Fibroblast of lung (primary cell): ENCODE data around the gene CCNDBP1. TPM values are rescaled to one million over a fixed set of nuclear protein-coding genes. Genes with fewer than 3 reads are reported as not detected.
"Not testable (repeated sequence)": the region's sequence is repeated elsewhere in the genome, so short reads cannot be mapped to it uniquely, and the experiment has no call there.

Source experiments
- DNase-seq, 2 donors: peaks; one replicate each; pipeline versions ENCODE4 v3.0.0 to v3.0.0-alpha.2; 2010; ENCODE audit warnings: low read depth in 2 of 2
- H2AFZ ChIP-seq: 2 replicates; pipeline ENCODE4 v1.5.1; 2012; ENCODE audit warnings: low read length, control low read depth, inconsistent platforms
- H3K27ac ChIP-seq: 2 replicates; pipeline ENCODE4 v1.5.1; 2011; ENCODE audit warnings: low read length, control low read depth; ENCODE audit not compliant: insufficient read depth
- H3K27me3 ChIP-seq: 2 replicates; pipeline ENCODE4 v1.5.1; 2011; ENCODE audit warnings: mild to moderate bottlenecking, low read length; ENCODE audit not compliant: control insufficient read depth, insufficient read depth
- H3K36me3 ChIP-seq: 2 replicates; pipeline ENCODE4 v1.5.1; 2011; ENCODE audit warnings: low read length; ENCODE audit not compliant: control insufficient read depth, insufficient read depth
- H3K4me1 ChIP-seq: 2 replicates; pipeline ENCODE4 v1.5.1; 2011; ENCODE audit warnings: low read length; ENCODE audit not compliant: control insufficient read depth, insufficient read depth; ENCODE audit errors: extremely low read depth
- H3K4me2 ChIP-seq: 2 replicates; pipeline ENCODE4 v1.5.1; 2011; ENCODE audit warnings: low read length, control low read depth; ENCODE audit not compliant: insufficient read depth; ENCODE audit errors: extremely low read depth
- H3K4me3 ChIP-seq, 4 experiments: fragments of 200-600 bp in 1 of 4; sonication (generic) in 1 of 4; replicated peaks in 1 of 4; 2 replicates each; pipeline ENCODE4 v1.5.1; 2011 to 2016; ENCODE audit warnings: low read length in 4 of 4, low read depth in 3 of 4, mild to moderate bottlenecking in 3 of 4, control low read depth in 2 of 4, inconsistent platforms in 1 of 4, mixed read lengths in 1 of 4; ENCODE audit not compliant: insufficient read depth in 1 of 4; ENCODE audit errors: control extremely low read depth in 1 of 4
- H3K79me2 ChIP-seq: 2 replicates; pipeline ENCODE4 v1.5.1; 2012; ENCODE audit warnings: mild to moderate bottlenecking, low read length, inconsistent platforms; ENCODE audit not compliant: control insufficient read depth, insufficient read depth
- H3K9ac ChIP-seq: 2 replicates; pipeline ENCODE4 v1.5.1; 2011; ENCODE audit warnings: mild to moderate bottlenecking, low read length, control low read depth; ENCODE audit not compliant: insufficient read depth
- H3K9me3 ChIP-seq: 2 replicates; pipeline ENCODE4 v1.5.1; 2012; ENCODE audit warnings: low read depth, low read length; ENCODE audit not compliant: control insufficient read depth, insufficient read depth
- H4K20me1 ChIP-seq: 2 replicates; pipeline ENCODE4 v1.5.1; 2011; ENCODE audit warnings: low read length; ENCODE audit not compliant: control insufficient read depth, insufficient read depth; ENCODE audit errors: extremely low read depth
- CTCF ChIP-seq, 2 donors: IDR thresholded peaks in 1 of 2; conservative IDR thresholded peaks in 1 of 2; 1 replicate in 1 of 2; 2 replicates in 1 of 2; pipeline ENCODE4 v1.5.1; 2011 to 2012; ENCODE audit warnings: low read length in 2 of 2, control low read depth in 1 of 2, inconsistent platforms in 1 of 2, low read depth in 1 of 2, mild to moderate bottlenecking in 1 of 2
- EZH2 ChIP-seq: IDR thresholded peaks from 2 replicates; pipeline ENCODE4 v1.5.1; 2012; ENCODE audit warnings: low read length, control low read depth, mild to moderate bottlenecking; ENCODE audit errors: missing control alignments
- polyA plus RNA-seq, 2 donors: library from polyadenylated mRNA; depleted of rRNA in 1 of 2; stranded (reverse) in 1 of 2; unstranded in 1 of 2; fragments of >200 nt; gene quantifications; 2 replicates each; pipeline ENCODE4 v1.2.1, GENCODE V29; 2011 to 2012; ENCODE audit warnings: missing spikeins in 1 of 2
- total RNA-seq: library from RNA; depleted of rRNA; stranded (reverse); fragments of >200 nt; gene quantifications from 2 replicates; pipeline ENCODE4 v1.2.1, GENCODE V29; 2014

Gene CCNDBP1
- total and polyA plus RNA-seq, 2 donors (not counting 1 experiment from before 2014, with no cell fraction given): 78.4 to 101 TPM

GRCh38 chr15:43168192-43169107 lies 16.8 kb upstream of the CCNDBP1 start:
- Histone ChIP-seq H3K9me3 (no peaks in the 10 kb centered on the region), H4K20me1 (no peaks in the 10 kb centered on the region), H3K27ac (no peak overlapping the region), H3K4me1 (no peaks in the 10 kb centered on the region), H3K36me3 (peaks cover 1% of the 10 kb centered on the region), H3K9ac (no peak overlapping the region), H3K79me2 (no peaks in the 10 kb centered on the region), H3K4me3 (no peak overlapping the region), H3K4me2 (no peak overlapping the region), H2AFZ (no peak overlapping the region), H3K27me3 (no peaks in the 10 kb centered on the region)
- peak; percentile 45 to 81 for DNase-seq
- TF ChIP-seq CTCF (conservative IDR thresholded peaks at IDR 0.05 in 1 of 2, IDR thresholded peaks at IDR 0.05 in 1 of 2; ENCODE audit: low read depth in 1 of 2, low read length in 2 of 2) (no peak), EZH2 (no peak)

- Histone ChIP-seq H3K4me3 (no peak overlapping the region), H3K27ac (no peak overlapping the region), H4K20me1 (no peaks in the 10 kb centered on the region), H3K4me2 (no peak overlapping the region), H3K79me2 (no peaks in the 10 kb centered on the region), H3K27me3 (no peaks in the 10 kb centered on the region), H3K36me3 (peaks cover 1% of the 10 kb centered on the region), H2AFZ (no peak overlapping the region), H3K4me1 (no peaks in the 10 kb centered on the region), H3K9ac (no peak overlapping the region), H3K9me3 (no peaks in the 10 kb centered on the region)
- peak in 1 of 2 donors; percentile 50 for DNase-seq
- TF ChIP-seq CTCF (conservative IDR thresholded peaks at IDR 0.05 in 1 of 2, IDR thresholded peaks at IDR 0.05 in 1 of 2; ENCODE audit: low read depth in 1 of 2, low read length in 2 of 2) (no peak), EZH2 (no peak)
Observed at GRCh38 chr15:43169888-43170287, 15.3 kb upstream of the CCNDBP1 start.

- DNase-seq, H3K27ac ChIP-seq, H3K4me2 ChIP-seq, H3K9ac ChIP-seq, H3K4me1 ChIP-seq, H4K20me1 ChIP-seq, H3K79me2 ChIP-seq, H3K27me3 ChIP-seq, H3K4me3 ChIP-seq, H3K9me3 ChIP-seq, H3K36me3 ChIP-seq, H2AFZ ChIP-seq: not testable (repeated sequence)
Observed at GRCh38 chr15:43175656-43176309, 9.4 kb upstream of the CCNDBP1 start.

GRCh38 chr15:43177147-43177546 lies 8.1 kb upstream of the CCNDBP1 start:
- H2AFZ ChIP-seq: not testable (repeated sequence)

More at GRCh38 chr15:43177147-43177546, 8.1 kb upstream of the CCNDBP1 start:
- H3K27me3 ChIP-seq, H3K4me1 ChIP-seq, H3K4me2 ChIP-seq, DNase-seq, H4K20me1 ChIP-seq, H3K27ac ChIP-seq, H3K9ac ChIP-seq, H3K9me3 ChIP-seq, H3K4me3 ChIP-seq, H3K36me3 ChIP-seq, H3K79me2 ChIP-seq: not testable (repeated sequence)
